ENCODE measurements around the gene KRT9.
A peak's percentile ranks its signal among the peaks of the same experiment; 100 is the strongest.
"Not testable (repeated sequence)": the region's sequence is repeated elsewhere in the genome, so short reads cannot be mapped to it uniquely, and the experiment has no call there.

Gene KRT9

GRCh38 chr17:41599680-41600079 lies 27.8 kb upstream of the KRT9 start:
- DNase-seq, result no peak

GRCh38 chr17:41595585-41595984 lies 23.7 kb upstream of the KRT9 start:
- DNase-seq, result no peak

- no peak for DNase-seq
Measured at GRCh38 chr17:41594363-41594915, 22.6 kb upstream of the KRT9 start.

- no peak for DNase-seq
Measured at GRCh38 chr17:41593306-41593981, 21.6 kb upstream of the KRT9 start.

DNA sequence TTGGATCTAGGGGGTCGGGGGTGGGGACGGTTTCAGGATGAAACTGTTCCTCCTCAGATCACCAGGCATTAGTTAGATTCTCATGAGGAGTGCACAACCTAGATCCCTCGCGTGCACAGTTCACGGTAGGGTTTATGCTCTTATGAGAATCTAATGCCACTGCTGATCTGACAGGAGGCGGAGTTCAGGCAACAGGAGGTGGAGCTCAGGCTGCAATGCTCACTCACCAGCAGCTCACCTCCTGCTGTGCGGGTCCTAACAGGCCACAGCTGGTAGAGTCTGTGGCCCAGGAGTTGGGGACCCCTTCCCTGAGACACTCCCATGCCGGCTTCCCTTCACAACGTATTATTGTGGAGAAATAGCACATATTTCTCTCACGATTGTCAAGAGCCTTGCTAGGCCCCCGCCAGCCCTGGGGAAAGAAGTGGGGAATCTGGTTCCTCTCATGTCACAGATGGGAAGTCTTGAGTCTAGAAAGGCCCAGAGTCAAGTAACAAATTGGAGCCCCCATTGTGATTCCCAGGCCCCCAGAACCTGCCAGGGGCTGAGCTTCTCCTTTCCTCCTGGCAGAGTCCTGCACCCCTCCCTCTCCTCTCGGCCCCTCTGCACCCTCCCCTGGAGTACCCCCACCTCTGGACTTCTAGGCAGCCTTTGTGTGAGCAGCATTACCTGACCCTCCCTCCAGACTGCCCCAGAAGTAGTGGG lies 20.9 kb upstream of the KRT9 start:
- DNase-seq, result no peak

DNA sequence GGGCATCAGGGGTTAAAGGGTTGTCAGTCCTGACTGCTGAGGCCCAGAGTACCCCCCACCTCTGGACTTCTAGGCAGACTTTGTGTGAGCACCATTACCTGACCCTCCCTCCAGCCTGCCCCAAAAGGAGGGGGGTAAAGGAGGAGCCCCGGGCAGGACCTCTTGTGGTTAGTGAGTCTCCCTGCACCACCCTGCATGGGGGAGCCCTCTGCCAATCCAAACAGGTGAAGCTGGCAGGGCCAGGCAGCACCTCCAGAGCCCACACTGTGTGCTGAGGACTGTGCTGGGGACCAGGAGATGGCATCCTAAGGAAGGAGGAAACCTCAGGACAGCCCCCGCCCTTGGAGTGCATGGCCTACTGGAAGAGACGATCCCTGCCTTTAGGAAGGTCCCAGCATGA lies 17.4 kb upstream of the KRT9 start:
- DNase-seq, result no peak

DNA sequence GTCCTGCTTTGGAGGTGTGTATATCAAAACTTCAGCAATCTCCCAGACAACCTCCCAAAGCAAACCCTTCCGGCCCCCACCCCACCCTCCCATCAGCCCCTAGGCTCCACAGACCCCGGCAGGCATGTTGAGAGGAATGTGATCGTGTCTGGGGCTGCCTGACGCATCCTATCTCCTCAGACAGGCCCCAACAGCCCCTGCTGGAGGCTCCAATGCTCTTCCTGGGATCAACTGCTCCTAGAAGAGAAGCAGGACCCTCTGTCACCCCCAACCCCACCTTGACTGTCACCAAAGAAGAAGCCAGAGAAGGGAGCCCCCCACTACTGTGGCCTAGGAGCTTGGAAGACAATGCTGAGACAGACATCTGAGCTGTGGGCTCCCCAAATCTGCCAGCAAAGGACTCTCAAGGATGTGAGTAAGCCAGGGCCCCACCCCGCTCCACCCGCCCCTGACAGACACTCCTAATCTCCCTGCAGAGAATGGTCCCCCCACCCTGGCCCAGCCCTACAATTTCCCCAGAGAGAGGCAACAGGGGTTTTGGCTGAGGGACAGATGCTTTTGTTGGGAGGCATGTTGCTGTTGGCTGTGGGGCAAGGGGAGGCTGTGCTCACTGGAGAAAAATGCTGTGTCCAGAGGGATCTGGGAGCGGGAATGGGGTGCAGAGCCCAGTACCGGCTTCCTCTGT lies 16.4 kb upstream of the KRT9 start:
- DNase-seq, result no peak

DNA sequence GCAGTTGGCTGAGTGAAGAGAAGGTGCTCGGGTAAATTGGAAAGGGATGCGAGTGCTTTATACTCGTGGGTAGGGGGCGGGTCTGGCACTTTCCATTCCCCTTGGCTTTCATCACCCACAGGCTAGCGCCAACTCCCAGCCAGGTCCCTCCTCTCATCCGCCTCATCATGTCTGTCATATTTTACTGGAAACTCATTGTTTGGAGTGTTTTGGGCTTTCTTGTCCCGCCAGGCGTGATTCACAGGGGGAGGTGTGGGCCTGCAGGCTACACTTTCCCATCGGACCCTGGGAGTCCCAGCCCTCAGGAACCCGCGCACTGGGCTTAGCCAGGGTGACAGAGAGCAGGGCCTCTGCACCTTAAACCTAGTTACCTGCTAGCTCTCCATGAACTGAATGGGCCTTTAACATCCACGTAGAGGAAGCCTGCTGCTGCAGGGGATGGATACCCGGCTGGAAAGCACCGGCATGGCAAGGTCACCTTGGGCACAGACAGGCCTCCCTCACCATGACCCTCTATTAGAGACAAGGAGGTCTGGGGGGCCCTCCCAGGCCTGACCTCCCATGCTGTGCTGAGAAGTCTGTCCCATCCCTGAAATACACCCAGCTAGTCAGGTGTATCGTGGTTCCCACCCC lies 15.1 kb upstream of the KRT9 start, which contains the start of gene KRT14:
Gene KRT14, minus strand, starts transcription at position 33 of the 633 bp plus-strand sequence. CDS start 61 bp downstream, outside the sequence.
- DNase-seq, result no peak

DNA sequence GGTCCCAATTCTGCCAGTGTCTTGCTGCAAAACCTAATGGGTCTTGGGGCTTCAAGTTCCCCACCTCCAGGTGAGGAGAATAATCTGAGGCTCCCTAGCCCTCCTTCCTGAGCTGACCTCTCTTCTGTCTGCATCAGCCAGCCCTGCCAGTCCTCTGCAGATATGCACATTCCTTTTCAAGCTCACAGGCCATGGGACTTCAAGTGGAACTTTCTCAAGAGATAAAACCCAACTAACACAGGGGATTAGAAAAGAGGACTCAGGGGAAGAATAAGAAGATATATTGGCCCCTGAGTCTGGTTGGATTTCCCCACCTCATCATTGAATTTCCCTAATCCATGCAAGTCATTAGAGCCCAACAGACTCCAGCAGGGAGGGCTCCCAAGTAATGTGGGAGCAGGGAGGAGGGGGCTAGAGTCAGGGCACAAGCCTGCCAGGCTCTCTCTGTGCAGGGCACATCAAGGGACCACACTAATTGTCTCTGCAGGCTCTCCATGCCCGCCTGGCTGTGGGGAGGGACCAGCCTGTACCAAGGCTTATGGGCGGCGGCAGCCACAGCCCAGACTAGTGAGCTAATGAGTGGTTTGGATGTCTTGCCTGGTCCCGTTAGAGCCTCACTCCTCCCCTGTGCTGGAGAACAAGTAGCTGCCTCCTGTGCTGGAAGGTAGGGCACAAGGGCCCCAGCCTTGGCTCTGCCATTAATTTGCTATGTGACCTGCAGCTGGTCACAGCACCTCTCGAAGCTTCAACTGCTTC lies 13.6 kb upstream of the KRT9 start:
- no peak for DNase-seq

- DNase-seq, result not testable (repeated sequence)
Measured at GRCh38 chr17:41584331-41584927, 12.6 kb upstream of the KRT9 start.

GRCh38 chr17:41583137-41584127 lies 11.6 kb upstream of the KRT9 start:
- DNase-seq, result no peak

DNA sequence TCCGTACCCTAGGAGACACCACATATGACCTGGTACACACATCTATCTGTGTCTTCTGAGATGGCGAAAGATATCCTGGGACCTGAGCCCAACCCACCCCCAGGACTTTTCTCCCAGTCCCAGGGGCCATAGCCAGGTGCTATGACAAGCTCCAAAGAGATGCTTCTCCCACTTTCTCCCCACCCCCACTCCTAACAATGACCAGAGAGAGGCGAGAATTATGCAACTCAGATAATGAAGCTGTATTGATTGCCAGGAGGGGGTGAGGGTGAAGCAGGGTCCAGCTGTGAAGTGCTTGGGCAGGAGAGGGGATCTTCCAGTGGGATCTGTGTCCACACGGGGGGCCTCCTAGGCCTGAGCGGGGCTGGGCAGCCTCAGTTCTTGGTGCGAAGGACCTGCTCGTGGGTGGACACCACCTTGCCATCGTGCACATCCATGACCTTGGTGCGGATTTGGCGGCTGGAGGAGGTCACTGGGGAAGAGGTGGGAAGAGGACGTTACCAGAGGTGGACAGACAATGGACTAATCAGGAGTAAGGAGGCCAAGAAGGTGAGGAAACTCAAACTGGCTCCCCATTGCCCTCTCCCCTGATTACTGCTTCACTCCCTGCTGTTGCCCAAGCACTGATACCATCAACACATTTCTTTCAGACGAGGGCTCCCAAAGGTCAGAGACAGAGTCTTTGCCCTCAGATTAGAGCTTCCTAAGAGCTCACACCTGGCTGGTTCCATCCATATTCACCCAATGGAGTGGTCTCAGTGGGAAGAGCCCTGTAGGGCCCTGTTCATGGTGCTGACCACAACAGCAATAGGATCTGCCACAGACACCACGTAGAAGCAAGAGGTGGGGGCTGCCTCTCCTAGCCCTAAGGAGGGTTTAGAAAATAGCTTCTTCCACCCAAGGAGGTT lies 10.5 kb upstream of the KRT9 start:
- DNase-seq, result not testable (repeated sequence)

DNA sequence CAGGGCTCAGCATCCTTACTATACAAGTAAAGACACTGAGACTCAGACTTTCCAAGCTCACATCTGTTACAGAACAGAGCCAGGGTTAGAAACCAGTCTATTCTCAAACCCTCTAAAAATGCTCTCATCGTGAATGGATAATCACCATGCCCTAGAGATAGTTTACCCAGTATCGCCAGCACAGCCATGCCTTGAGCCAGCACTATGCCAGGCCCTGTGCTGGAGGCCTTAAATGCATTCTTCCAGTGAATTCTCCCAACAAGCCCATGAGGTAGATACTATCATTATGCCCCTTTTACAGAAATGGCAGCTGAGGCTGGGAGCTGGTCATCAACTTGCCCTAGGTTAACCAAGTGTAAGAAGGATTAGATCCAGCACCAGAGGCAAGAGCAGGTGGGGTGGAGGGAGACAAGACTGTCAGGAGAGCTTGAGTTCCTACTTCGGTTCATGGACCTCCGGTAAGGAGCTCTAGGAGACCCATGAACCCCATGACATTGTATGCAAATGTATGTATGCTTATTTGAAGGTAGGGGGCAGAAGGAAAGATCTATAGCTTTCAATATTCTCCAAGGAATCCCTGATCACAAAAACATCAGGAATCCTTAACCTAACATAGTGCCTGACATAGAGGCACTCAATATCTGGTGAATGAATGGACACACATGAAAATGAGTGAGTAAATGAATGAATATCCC lies 9.7 kb upstream of the KRT9 start:
- no peak for DNase-seq

GRCh38 chr17:41580687-41581365 lies 9.0 kb upstream of the KRT9 start:
- no peak for DNase-seq

DNA sequence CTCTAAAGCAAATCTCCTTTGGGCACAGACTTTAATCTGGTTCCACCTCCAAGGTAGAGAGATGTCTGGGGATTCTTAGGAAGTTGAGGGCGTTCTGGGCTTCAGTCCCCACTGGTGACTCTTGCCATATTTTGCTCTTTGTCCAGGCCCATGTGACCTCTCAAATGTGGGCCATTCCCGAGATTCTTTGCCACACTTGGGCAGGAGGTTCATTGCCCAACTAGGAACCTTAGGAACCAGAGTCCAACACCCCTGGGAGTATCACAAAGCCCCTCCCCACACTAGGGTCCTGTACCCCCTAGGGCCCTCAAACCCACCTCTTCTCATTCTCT lies 8.4 kb upstream of the KRT9 start:
- no peak for DNase-seq

DNA sequence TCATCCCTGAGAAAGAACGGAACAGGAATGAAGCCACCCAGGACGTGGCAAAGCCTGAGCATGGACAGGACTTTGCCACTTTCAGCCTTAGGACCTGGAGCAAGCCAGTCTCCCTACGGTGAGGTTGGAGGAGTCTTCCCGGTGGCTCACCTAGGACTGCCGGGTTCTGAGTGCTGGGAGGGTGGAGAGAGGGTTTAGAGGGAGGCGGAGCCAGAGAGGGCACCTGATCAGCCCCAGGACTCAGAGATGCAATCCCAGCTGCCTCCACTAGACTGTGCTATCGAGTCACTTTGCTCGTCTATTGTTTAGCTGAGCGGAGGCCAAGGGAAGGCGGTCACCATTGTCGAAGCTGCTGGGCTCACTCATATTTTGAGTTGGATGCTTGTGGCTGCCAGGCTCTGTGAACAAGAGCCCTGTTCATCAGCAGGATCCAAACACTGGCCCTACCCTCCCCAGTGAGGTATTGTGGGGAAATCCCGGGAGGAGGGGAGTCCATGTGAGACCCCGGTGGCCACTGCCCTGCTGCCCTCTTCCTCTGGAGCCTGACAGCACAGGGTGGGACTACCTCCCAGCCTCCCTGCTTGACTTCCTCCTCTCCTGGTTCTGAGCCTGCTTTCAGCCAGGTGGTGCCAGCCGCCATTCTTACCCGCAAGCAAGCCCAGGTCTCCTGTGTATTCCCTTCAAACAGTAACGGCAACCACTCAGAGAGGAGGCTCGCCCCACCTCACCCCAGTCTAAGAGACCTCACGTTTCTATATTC lies 7.8 kb upstream of the KRT9 start:
- DNase-seq, result peak; percentile 80

GRCh38 chr17:41578971-41579370 lies 7.1 kb upstream of the KRT9 start:
- DNase-seq, result no peak

- no peak for DNase-seq
Measured at GRCh38 chr17:41578538-41578937, 6.7 kb upstream of the KRT9 start.

Data from DMS153 (cell line).